ENCODE data around the gene XXYLT1.
"Not testable (repeated sequence)": the region's sequence is repeated elsewhere in the genome, so short reads cannot be mapped to it uniquely, and the experiment has no call there.

XXYLT1 gene

DNA sequence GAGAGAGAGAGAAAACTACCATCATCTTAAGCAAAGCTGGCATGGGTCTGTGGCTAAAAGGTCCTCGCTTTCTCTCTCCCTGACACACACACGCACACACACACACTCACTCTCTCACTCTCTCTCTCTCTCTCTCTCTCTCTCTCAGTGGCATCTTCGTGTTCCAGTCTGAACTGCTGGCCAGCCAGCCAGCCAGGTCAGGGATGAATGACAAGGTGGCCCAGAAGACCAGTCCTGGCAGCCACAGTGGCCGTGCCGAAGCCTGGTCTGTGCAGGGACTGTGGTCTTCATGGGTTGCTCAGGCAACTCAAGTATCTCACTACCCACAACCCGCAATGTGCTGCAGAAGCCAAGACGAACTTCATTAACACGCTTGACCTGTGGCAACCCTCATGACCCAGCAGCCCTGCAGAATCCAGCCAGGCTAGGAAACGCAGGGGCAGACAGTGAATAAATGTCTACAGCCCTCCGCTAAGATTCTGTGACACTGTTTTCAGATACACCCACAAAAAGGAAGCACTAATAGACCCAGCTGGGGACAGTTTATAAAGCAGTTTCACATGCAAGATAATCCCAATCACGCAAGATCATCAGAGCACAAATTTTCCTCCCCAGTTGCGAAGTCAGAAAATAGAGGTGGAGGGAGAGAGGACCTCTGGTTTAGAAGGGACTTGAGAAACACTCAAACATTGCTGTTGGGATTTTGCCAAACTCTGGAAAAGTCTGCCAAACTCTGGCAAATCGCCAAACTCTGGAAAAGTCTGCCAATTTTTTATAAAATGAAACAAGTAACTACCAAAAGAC lies 66.4 kb downstream of the XXYLT1 start:
- no peak for DNase-seq

DNA sequence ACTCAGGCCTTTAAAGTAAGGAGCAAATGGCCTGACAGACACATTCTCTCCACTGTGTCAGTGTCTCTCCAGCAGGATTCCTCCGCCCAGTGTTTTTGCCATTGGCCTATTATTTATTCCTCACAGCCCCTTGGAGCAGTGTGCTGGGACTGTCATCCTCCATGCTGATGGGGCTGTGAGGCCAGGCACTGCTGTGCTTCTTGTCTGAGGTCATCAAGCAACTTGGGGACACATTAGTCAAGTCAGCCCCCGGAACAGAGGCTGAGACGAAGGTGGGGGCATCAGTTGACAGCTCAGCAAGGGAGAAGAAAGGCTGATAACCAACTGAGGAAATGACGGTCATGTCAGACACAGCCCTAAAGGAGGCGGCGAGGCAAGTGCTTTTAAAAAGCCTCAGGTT lies 67.4 kb downstream of the XXYLT1 start:
- DNase-seq = no peak

DNA sequence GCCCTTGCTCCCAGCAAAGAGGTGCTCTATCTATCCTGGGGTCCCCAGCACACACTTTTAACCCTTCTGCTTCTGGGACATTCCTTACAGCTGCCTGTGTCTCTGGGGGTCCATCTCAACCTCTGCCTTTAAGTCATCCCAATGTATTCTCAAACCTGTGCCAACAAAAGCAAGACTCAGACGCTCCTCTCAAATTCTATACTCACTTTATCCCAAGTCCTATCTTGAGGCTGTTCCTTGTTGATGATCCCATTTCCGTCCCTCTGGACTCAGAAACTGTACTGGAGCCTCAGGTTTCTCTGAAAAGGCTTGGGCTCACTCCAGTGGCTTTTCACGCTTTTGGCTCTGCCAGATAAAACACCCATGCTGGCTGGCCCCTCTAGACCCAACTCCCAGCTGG lies 69.7 kb downstream of the XXYLT1 start:
- no peak for DNase-seq

DNA sequence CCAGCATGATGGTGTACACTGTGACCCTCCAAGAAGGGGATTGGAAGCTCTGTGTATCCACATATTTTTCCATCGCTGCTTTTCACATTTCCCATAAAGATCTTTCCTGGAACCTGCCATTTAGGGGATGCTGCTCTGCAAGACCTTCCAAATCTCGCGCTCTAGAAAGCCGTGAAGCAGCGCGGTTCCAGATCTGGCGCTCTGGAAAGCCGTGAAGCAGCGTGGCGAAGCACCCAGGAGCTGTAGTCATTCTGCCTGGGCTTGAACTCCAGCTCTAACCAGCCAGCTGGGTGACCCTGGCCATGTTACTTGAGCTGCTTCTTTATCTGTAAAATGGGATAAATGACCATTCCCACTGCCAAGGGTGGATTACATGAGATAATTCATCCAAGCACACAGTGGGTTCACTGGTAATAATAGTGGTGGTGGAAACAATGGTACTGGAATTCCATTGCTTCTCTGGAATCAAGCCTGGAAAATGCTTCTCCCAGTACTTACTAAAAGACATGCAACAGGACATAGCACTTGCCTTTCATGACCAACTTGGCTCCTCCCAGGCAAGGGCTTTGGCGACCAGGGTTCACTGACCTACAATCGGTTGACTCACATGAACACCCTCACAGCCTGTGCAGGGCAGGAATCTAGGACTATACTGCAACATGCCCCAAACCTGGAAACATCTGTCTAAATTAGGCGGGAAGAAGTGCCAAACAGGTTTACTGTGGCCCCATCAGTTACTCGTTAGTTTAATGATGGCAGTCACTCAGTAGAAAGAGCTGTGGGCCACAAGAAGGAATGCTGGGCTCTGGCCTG lies 70.7 kb downstream of the XXYLT1 start:
- DNase-seq = no peak

DNA sequence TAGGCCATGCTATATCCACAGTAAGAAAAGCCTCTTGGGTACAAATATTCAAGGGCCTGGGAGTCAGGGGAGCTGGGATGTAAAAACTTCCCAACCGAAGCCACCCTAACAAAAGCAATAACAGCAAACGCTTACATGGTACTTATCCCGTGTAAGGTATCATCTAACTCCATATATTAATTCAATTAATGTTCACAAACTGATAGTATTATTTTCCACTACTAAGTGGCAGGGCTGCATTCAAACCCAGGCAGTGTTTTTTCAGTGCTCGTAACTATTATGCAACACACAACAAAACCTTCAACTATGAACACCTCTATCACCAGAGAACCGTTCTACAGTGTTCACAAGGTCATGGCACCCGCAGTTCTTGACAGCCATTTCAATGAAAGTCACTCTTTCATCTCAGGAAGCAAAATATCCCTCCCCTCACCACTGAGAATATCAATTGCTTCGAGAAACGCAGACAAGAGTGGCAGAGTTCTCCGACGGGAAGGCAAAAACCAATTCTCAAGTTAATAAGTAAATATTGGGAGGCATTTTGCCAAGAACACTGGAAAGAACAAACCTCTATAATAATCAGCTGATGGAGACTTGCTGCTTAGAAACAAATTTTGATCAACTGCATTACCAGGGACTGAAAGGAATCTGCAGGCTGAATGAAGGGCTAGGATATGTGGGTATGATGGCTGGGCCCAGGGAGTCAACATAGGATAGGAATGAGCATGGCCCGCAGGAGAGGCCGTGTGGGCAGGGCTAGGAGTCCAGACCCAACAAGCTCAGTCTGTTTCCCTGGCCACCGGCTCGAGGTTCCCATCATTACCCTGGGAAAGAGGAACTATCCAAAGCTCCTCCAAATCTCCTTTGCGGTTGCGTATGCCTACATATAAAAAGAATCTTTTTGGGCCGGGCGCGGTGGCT lies 72.3 kb downstream of the XXYLT1 start:
- DNase-seq = no peak

DNA sequence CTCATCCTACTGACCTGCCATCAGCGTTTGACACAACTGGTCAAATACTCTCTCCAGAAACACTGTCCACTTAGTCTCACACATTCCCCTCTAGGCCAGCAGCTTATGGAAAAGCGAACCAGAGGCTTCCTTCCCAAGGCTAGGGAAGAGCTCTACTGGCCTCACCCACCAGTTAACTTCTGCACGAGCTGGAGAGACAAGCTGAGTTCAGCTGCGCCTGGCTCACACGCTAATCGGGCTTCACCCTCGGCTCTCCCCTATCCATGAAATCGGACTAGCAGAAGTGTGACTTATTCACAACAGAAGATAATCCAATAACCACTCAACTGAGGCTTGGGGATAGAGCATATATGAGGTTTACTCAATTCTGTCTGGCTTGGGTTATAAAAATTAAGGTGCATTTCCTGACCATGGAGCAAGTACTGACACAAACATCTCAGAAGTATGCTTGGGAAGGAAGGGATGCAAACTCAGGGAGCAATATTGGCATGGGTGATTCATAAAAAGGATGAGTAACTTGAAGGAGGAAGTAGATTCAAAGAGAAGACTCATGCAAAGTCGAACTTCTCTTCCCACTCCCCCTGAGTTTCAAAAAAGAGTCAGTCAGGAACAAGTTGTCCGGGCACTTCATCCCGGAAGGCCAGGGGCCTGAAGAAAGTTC lies 73.1 kb downstream of the XXYLT1 start:
- no peak for DNase-seq

DNA sequence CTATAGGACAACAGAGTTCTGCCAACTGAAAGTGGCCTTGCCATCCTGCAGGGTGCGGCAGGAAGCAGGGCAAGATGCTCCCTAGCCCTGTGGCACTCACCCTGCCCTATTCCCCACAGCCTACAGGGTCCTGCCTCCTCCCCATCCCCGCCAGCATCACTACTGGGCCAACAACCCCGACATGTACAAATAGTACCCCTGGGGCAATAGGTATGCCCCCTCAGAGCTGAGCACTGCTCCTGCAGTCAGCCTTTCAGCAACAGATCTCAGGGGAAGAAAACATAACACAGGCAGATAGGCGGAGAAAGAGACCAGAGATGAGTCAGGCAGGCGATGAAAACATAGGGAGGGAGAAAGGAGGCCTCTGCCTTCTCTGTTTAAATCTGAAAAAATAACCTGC lies 74.7 kb downstream of the XXYLT1 start:
- no peak for DNase-seq

DNA sequence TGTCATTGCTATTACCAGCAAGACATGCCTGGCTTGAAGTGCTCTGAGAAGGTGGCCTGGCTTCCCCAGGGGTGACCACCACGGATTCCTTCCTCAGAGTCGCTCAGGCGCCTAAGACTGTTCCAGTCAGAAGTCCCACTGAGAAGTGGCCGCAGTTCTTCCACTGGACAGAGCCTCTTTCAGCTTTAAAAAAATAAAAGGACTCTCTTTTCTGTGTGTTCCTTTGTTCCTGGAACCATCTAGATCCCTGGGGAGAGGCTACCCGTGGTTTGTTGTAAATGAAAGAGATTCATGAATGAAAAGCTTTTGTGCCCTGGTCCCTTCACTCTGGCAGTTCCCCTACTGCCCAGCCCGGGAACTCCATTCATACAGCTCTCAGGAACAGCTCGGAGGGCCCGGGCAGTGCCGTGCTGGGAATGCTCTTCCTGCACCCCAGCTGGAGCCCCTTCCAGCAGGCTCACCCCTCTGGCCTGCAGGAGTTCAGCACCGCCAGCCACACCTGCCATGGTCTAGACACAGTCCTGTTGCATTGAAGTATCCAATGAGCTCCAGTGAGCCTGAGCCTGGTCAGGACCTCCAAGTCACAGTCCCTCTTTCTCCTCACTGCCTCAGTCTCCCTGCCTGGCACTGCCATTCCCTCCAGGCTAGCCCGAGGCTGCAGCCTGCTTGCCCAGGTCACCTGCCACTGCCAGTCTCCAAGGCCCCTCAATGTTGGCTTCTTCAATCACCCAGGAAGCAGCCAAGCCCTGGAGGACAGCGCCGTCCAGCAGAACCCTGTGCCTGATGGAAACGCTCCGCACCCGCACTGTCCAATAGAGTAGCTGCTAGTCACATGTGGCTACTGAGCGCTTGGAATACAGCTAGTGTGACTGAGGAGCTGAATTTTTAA lies 75.4 kb downstream of the XXYLT1 start:
- DNase-seq = no peak

DNA sequence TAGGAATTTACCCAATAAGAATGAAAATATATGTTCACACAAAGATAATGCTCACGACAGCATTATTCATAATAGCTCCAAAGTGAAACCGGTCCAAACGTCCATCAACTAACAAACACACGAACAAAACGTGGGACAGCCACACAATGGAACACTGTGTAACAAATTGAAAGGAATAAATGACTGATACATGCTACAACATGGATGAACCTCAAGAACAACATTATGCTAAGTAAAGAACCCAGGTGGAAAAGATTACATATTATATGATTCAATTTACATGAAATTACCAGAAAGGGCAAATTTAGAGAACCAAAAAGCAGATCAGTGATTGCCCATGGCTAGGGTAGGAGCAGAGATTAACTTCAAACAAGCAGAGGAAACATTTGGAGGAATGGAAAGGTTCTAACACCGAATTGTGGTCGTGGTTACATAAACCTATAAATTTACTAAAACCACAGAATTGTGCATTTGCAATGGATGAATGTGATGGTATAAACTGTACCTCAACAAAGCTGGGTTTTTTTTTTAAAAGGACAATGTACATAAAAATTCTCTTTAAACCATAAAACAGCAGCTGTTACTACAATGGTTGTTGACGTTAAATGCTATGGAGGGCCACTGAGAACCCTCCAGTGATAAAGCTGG lies 76.3 kb downstream of the XXYLT1 start:
- no peak for DNase-seq

DNA sequence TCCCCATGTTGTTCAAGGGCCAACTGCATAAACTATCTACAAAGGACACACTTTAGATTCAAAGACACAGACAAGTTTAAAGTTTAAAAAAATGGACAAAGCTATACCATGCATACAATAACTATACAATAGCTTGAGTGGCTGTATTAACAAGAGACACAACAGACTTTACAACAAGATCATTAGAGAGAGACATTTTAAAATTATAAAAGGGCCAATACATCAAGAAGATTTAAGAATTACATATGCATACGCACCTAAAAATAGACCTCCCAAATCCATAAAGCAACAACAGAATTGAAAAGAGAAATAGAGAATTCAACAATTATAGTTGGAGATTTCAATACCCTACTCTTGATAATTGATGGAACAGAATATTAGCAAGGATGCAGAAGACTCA lies 79.4 kb downstream of the XXYLT1 start:
- DNase-seq = no peak

DNA sequence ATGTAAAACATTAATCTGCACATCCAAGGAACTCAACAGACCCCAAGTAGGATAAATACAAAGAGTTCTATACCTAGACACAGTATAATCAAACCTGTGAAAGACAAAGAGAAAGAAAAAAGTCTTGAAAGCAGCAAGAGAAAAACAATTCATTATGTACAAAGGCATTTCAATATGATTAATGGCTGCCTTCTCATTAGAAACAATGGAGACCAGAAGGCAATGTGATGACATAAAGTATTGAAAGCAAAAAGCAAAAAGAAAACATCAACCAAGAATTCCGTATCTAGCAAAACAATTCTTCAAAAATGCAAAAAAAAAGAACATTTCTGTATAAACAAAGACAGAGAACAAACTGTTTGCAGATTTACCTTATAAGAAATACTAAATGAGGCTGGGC lies 81.1 kb downstream of the XXYLT1 start:
- no peak for DNase-seq

DNA sequence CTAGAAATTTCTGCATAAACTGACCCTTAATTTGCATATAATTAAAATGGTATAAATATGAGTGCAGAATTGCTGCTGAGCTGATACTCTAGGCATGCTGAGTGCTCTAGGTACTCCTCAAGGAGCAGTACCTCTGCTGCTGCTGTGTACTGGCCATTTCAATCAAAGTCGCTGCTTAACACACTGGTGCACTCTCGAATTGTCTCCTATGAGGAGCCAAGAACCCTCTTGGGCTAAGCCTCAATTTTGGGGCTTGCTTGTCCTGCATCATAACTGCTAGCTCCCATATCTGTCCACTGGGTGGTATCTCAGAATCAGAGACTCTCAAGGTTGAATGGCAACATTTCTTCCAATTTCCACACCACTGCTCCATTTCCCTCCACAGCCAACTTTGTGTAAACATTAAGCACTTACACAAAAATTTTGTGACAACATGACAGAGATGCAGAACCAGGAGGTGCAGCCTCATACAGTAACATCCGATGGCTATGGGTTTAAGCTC lies 82.5 kb downstream of the XXYLT1 start:
- no peak for DNase-seq

DNA sequence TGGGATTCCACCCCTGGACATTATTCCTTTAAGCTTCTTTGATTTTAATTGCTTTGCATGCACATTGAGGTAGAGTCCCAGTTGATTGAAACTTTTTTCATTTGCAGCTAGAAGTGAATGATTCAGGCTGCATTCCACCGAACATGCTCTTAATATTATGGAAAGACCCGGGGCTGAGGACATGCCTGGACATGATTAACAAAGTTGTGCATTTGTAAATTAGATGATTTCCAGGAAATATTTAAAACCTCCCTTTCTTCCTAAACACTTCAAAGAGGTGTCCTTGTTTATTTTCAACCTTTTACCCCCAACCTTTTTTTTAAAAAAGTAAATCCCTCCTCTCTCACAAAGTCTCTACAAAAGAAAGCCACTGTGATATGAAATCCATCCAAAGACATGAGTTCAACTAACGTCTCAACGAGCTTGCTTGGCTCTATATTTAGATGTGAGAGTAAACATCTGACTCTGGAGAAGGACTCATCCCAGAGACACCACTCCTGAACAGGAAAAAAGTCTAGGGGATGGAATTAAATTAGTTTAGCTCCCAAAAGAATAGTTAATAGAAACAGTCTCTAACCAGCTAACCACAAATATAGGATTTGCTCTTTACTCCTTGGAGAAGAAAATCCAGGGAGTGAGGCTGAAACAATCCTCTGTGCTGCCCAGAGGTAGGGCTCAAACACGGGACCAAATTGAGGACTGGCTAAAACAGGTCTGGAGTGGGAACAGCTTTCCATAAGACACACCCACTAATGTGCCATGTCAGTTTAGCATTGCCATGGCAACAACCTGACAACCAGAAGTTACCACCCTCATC lies 83.1 kb downstream of the XXYLT1 start:
- no peak for DNase-seq

DNA sequence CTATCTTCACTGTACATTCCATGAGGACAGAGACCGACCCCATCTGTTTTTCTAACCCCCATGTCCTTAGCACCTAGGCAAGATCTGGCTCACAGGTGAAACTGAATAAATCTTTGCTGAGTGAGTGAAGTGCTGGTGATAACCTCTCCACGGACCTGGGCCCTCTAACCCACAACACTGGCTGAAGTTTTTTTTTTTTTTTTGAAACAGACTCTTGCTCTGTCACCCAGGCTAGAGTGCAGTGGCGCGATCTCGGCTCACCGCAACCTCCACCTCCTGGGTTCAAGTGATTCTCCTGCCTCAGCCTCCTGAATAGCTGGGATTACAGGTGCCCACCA lies 84.3 kb downstream of the XXYLT1 start:
- not testable (repeated sequence) for DNase-seq

DNA sequence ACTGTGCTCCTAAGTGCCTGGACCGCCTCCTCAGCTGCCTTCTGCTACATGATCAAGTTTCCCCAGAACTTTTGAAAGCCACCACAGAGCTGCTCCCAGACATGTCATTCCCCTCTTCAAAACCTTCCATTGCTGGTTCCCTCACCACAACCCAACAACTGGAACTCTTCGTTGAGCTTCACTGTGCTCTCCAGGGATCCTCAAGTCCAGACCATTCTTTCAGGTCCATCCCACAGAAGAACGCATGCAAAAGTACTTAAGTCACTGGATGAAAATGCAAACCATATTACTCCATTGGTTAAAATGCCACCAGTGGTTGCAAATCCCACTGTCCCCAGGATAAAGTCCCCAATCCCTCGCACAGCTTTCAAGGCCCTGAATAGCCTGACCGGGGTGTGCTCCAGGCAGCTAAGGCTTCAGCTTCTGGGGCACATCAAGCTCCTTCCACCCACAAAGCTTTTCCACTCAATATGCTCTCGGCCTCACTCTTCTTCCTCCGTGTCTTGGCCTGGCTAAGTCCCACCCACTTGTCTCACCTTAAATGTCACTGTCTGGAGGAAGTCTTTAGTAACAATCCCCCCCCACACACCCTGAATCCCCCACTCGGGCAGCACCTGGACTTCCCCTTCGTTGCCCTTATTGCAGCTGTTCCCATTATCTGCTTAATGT lies 84.8 kb downstream of the XXYLT1 start:
- no peak for DNase-seq

DNA sequence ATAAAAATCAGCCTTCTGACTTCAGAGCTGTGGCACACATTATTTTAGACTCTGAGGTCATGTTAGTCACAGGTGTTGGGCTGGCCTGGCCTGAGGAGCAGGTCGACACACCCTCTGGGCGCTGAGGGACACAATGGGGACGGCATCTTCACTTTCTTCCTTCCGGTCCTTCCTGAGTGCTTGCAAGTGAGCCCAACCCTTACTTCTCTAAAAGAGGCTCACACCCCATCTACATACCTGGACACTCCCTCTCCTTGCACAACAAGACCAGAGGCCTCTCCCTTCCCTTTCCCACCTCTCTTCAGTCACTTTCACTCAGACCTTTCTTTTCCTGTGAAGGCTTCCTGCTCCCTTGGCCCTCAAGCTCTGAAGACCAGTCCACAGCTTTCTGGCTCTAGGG lies 85.4 kb downstream of the XXYLT1 start:
- DNase-seq = no peak

DNA sequence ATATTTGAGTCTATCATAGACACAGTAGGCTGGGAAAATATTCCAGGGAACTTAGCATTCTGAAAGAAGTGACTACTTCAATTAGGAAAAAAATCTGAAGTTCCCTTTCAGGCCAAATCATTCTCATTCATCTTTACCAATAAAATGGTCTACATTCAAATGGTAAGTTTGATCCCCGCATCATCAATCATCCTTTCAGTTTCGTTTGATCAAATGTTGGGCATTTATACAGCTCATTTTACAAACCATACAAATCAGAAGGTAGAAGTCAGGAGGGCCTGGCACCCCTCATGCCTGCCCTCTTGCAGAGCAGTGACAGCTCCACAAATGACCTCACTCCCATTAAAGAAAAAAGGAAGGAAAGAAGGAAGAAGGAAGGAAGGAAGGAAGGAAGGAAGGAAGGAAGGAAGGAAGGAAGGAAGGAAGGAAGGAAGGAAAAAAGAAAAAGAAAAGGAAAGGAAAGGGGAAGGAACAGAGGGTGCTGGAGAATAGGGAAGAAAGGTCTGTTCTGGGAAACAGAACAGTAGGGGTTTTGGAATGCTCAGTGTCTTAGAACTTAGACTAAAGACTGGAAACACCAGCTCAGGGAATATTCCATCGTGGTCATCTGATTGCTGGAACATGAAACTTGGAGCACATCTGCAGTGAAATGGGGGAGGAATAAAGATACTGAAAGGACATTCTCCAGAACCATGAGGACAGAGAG lies 86.1 kb downstream of the XXYLT1 start:
- DNase-seq = no peak

DNA sequence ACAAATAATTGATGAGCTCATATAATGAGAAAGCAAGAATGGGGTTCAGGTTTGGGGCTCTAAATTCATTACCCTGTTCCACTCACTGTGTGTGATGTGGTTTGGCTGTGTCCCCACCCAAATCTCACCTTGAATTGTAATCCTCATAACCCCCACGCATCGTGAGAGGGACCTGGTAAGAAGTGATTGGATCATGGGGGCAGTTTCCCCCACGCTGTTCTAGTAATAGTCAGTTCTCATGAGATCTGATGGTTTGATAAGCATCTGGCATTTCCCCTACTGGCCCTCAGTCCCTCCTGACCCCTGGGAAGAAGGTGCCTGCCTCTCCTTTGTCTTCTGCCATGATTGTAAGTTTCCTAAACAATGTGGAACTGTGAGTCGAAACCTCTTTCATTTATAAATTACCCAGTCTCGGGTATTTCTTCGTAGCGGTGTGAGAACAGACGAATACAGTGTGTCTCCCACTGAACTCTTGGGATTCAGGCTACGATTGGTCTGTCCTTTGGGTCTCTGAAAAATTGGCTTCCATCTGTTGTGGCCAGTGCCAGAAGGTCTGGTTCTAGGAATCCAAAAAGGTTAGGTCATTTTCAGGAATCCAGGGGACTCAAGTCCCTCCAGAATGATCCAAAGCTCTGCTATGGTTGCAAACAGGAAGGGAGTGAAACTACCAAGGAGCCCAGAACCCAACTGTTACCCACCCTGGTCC lies 87.7 kb downstream of the XXYLT1 start:
- no peak for DNase-seq
